K562 (cell line): ENCODE data around the gene DYNC1I1. TPM values are rescaled to one million over a fixed set of nuclear protein-coding genes. Genes with fewer than 3 reads are reported as not detected.

Experiments
- ATAC-seq: fragments of 200-7000 bp; cut with Tn5 transposase; 3 replicates; pipeline ENCODE4 v1.9.1; 2020; ENCODE audit warnings: moderate library complexity
- BruUV-seq: library from RNA; stranded (reverse); fragments of 400-500 nt; replicated peaks from 2 replicates; lab custom pipeline; 2021; lab: Mats Ljungman, UMichigan
- CTCF ChIA-PET: fragments of 300-600 bp; formaldehyde crosslinking; extraction: SDS; loops from one replicate; lab custom pipeline; 2021; ENCODE audit warnings: low intra/inter-chr PET ratio; lab: Yijun Ruan, JAX
- POLR2A ChIA-PET: fragments of 300-600, 350-650 bp; sonication (Branson Sonifier 250); formaldehyde crosslinking; extraction: SDS; loops from one replicate; lab custom pipeline; 2021; ENCODE audit warnings: antibody characterized with exemption, inconsistent platforms; lab: Yijun Ruan, JAX
- DNase-seq, 4 experiments: peaks; one replicate each; pipeline versions ENCODE4 v3.0.0 to v3.0.0-alpha.2; 2011 to 2018; ENCODE audit warnings: low spot score in 3 of 4, mixed read lengths in 3 of 4; ENCODE audit errors: extremely low read depth in 1 of 4
- FAIRE-seq: peaks from 2 replicates; lab custom pipeline; 2011; peaks lifted over from hg19 to GRCh38; lab: Jason Lieb, UNC
- H2AFZ ChIP-seq: 2 replicates; pipeline ENCODE4 v1.6.0; 2011; ENCODE audit warnings: low read depth, low read length, control low read depth, inconsistent platforms
- H3K27ac ChIP-seq: fragments of 200-600 bp; 3 replicates; pipeline ENCODE4 v1.8.0; 2011; ENCODE audit warnings: low read depth, mild to moderate bottlenecking, control low read depth, inconsistent platforms, low read length, moderate library complexity, mixed read lengths; ENCODE audit errors: extremely low read depth
- H3K27me3 ChIP-seq, 2 experiments: fragments of 300-600 bp in 1 of 2; 2 replicates in 1 of 2; 3 replicates in 1 of 2; pipeline versions ENCODE4 v1.6.0 to v1.8.0; 2011; ENCODE audit warnings: inconsistent platforms in 2 of 2, low read length in 2 of 2, mild to moderate bottlenecking in 1 of 2, mixed read lengths in 1 of 2, moderate library complexity in 1 of 2; ENCODE audit not compliant: control insufficient read depth in 2 of 2, insufficient read depth in 2 of 2
- H3K36me3 ChIP-seq: fragments of 300-600 bp; 3 replicates; pipeline ENCODE4 v1.8.0; 2011; ENCODE audit warnings: mild to moderate bottlenecking, low read length, inconsistent platforms; ENCODE audit not compliant: control insufficient read depth, insufficient read depth
- H3K4me1 ChIP-seq, 2 experiments: fragments of 200-600 bp in 1 of 2; replicated peaks in 1 of 2; 2 replicates in 1 of 2; 3 replicates in 1 of 2; pipeline versions ENCODE4 v1.5.1 to v1.8.0; 2011; ENCODE audit warnings: inconsistent platforms in 2 of 2, low read length in 2 of 2, mild to moderate bottlenecking in 1 of 2, mixed read lengths in 1 of 2, moderate library complexity in 1 of 2; ENCODE audit not compliant: control insufficient read depth in 2 of 2, insufficient read depth in 2 of 2
- H3K4me2 ChIP-seq: 2 replicates; pipeline ENCODE4 v1.6.1; 2011; ENCODE audit warnings: low read length, control low read depth, inconsistent platforms, mixed read lengths; ENCODE audit not compliant: insufficient read depth
- H3K4me3 ChIP-seq: fragments of 200-600 bp; sonication (generic), shearing (Covaris generic); 2 replicates; pipeline ENCODE4 v1.5.1; 2016; ENCODE audit warnings: control low read depth, inconsistent platforms
- H3K79me2 ChIP-seq: fragments of 200-600 bp; 3 replicates; pipeline ENCODE4 v1.8.0; 2011; ENCODE audit warnings: low read length, inconsistent platforms; ENCODE audit not compliant: control insufficient read depth, insufficient read depth
- H3K9ac ChIP-seq, 2 experiments: 2 replicates each; pipeline versions ENCODE4 v1.6.0 to v1.6.1; 2011; ENCODE audit warnings: low read depth in 2 of 2, low read length in 2 of 2, control low read depth in 1 of 2, inconsistent platforms in 1 of 2, mild to moderate bottlenecking in 1 of 2, mixed read lengths in 1 of 2; ENCODE audit not compliant: insufficient read depth in 1 of 2
- H3K9me1 ChIP-seq: one replicate; pipeline ENCODE4 v1.6.0; 2011; ENCODE audit warnings: inconsistent platforms, mild to moderate bottlenecking, low read length, moderate library complexity; ENCODE audit not compliant: control insufficient read depth, insufficient read depth
- H3K9me3 ChIP-seq: replicated peaks from 2 replicates; pipeline ENCODE4 v1.5.1; 2011; ENCODE audit warnings: low read depth, low read length, inconsistent platforms; ENCODE audit not compliant: control insufficient read depth, insufficient read depth
- H4K20me1 ChIP-seq: replicated peaks from 2 replicates; pipeline ENCODE4 v1.6.1; 2011; ENCODE audit warnings: low read length, inconsistent platforms, mixed read lengths; ENCODE audit not compliant: control insufficient read depth, insufficient read depth
- CTCFL ChIP-seq: IDR thresholded peaks from 2 replicates; pipeline ENCODE4 v1.6.1; 2011; ENCODE audit warnings: borderline replicate concordance, low read depth, mild to moderate bottlenecking, moderate library complexity, low read length; ENCODE audit not compliant: insufficient read depth, poor library complexity, severe bottlenecking
- EP300 ChIP-seq: IDR thresholded peaks from 2 replicates; pipeline ENCODE4 v1.6.1; 2012; ENCODE audit warnings: low read length, improper control_type of control experiment
- HNRNPH1 ChIP-seq: fragments of 200-400 bp; formaldehyde crosslinking; optimal IDR thresholded peaks from 2 replicates; pipeline ENCODE3; 2017; ENCODE audit warnings: low read depth, mild to moderate bottlenecking, low read length, moderate library complexity
- MED1 ChIP-seq: sonication (generic); formaldehyde crosslinking; IDR thresholded peaks from 2 replicates; pipeline ENCODE4 v1.8.1; 2023; ENCODE audit warnings: missing genetic modification reagents, borderline replicate concordance
- RBFOX2 ChIP-seq: fragments of 200-400 bp; formaldehyde crosslinking; IDR thresholded peaks from 2 replicates; pipeline ENCODE4 v1.6.1; 2017; ENCODE audit warnings: low read depth, mild to moderate bottlenecking, low read length, moderate library complexity
- SLC30A9 ChIP-seq: fragments of 250-450 bp; sonication (Bioruptor Pico); IDR thresholded peaks from 2 replicates; pipeline ENCODE4 v1.8.0; 2022; ENCODE audit warnings: mild to moderate bottlenecking, moderate library complexity
- SPI1 ChIP-seq: IDR thresholded peaks from 2 replicates; pipeline ENCODE4 v1.6.1; 2011; ENCODE audit warnings: low read depth, low read length, control low read depth, borderline replicate concordance
- USF2 ChIP-seq: sonication (generic); formaldehyde crosslinking; IDR thresholded peaks from 2 replicates; pipeline ENCODE4 v1.5.0; 2020; ENCODE audit warnings: missing genetic modification reagents
- ZBTB34 ChIP-seq: fragments of 250-450 bp; sonication (Bioruptor Pico); IDR thresholded peaks from 2 replicates; pipeline ENCODE4 v1.8.0; 2021; ENCODE audit warnings: mild to moderate bottlenecking, moderate library complexity
- ZNF398 ChIP-seq: fragments of 250-450 bp; sonication (Bioruptor Pico); IDR thresholded peaks from 2 replicates; pipeline ENCODE4 v1.8.0; 2021; ENCODE audit warnings: moderate library complexity, mild to moderate bottlenecking, inconsistent platforms
- WGBS: fragments of 100-300 bp; shearing (Covaris generic); methylation state at CpG from one replicate; pipeline ENCODE4 v1.1.6; 2016; ENCODE audit warnings: low coverage, mixed read lengths; ENCODE audit not compliant: insufficient coverage; ENCODE audit errors: missing lambda C conversion rate; 5-methylcytosine and 5-hydroxymethylcytosine counted together
- in situ Hi-C: fragments of 300-500 bp; cut with MboI; formaldehyde crosslinking; loops from 4 replicates; pipeline ENCODE4 v1.15.0; 2018; ENCODE audit warnings: inconsistent platforms, mixed read lengths
- intact Hi-C: fragments of 100-400 bp; cut with micrococcal nuclease; formaldehyde crosslinking; loops from 2 replicates; pipeline ENCODE4 v1.14.2; 2022
- polyA plus RNA-seq, 8 experiments: library from polyadenylated mRNA; depleted of rRNA in 4 of 8; stranded (reverse) in 5 of 8; unstranded in 3 of 8; fragments of >200 nt; fragmentation: Nextera tagmentation in 2 of 8; fragmentation: Illumina TruSeq in 1 of 8; extraction: Ambion mirVana in 2 of 8; extraction: Trizol in 1 of 8; gene quantifications; 2 replicates each; pipeline versions ENCODE4 v1.2.1 to v1.2.3, GENCODE V29; 2011 to 2014; ENCODE audit warnings: inconsistent platforms in 1 of 8, missing spikeins in 1 of 8
- total RNA-seq, 7 experiments: library from RNA; depleted of rRNA in 6 of 7; stranded (reverse); fragments of >200 nt in 6 of 7; fragmentation: Illumina TruSeq in 2 of 7; extraction: Trizol in 2 of 7; gene quantifications; 2 replicates each; pipeline versions ENCODE4 v1.2.1 to v1.2.3, GENCODE V29; 2011 to 2021; ENCODE audit warnings: low replicate concordance in 1 of 7

The DYNC1I1 gene
- total and polyA plus RNA-seq, 9 of the 15 experiments (the other 6 are each of a cell fraction or from before 2014, with no cell fraction given): 0.22 to 1.5 (median 0.44) TPM

GRCh38 chr7:96033009-96033598 is 260.8 kb downstream of the DYNC1I1 start (continued):
- TF ChIP-seq ZNF398 (CRISPR knock-in tag): no peak

- FAIRE-seq (no peak), ATAC-seq (no peak)
- peaks cover 0 to 5% of the 10 kb centered on the region in 2 experiments; a peak in 2 of 5 replicates for H3K27me3 ChIP-seq
- POLR2A ChIA-PET: no interaction called here
- no peaks in the 10 kb centered on the region for H3K9me1 ChIP-seq
- in situ Hi-C loops: no loop called here
- no peak overlapping the region for H3K9ac ChIP-seq
- no peak overlapping the region for H3K27ac ChIP-seq
- H3K9me3 ChIP-seq: no peaks in the 10 kb centered on the region
- no TSS peak for BruUV-seq
- intact Hi-C loops: no loop called here
- H4K20me1 ChIP-seq: no peaks in the 10 kb centered on the region
- no peaks in the 10 kb centered on the region for H3K36me3 ChIP-seq
- under 1% methylated on average over 11 of the region's 11 CpGs for WGBS
- no peak overlapping the region for H3K4me3 ChIP-seq
- TF ChIP-seq ZBTB34 (CRISPR knock-in tag) (no peak), SPI1 (no peak), HNRNPH1 (no peak), EP300 (no peak), MED1 (CRISPR knock-in tag) (no peak), SLC30A9 (no peak), RBFOX2 (no peak), USF2 (CRISPR knock-in tag) (no peak), CTCFL (no peak)
- TF ChIP-seq, all 486 proteins: peak for 0
- Histone ChIP-seq H2AFZ (no peak overlapping the region), H3K79me2 (no peaks in the 10 kb centered on the region), H3K4me1 (no peaks in the 10 kb centered on the region), H3K4me2 (no peak overlapping the region)
- CTCF ChIA-PET: no interaction called here
- no peak for DNase-seq
Measured at GRCh38 chr7:96034940-96035727, 262.8 kb downstream of the DYNC1I1 start.
